ENCODE results near the gene SCN5A.

DNA sequence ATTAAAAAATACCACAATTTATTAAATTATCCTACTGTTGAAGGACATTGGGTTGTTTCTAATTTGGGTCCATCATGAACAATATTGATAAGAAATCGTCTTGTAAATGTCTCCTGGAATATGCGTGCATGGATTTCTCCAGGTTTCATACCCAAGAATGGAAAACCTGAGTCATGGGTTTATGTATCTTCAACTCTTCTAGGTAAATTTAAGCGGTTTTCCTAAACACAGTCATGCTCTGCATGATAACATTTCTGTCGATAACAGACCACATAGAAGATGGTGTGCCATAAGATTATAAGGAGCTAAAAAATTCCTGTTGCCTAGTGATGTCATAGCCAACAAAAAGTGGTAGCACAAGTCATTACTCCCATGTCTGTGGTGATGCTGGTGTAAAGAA, 39.9 kb upstream of the SCN5A start:
- TF ChIP-seq CTCF (CRISPR knock-in tag; IDR thresholded peaks at IDR 0.05) (no peak), HCFC1 (IDR thresholded peaks at IDR 0.05; ENCODE audit: low read depth, low read length) (no peak), MYPOP (CRISPR knock-in tag; IDR thresholded peaks at IDR 0.05) (no peak), NCOA2 (CRISPR knock-in tag; IDR thresholded peaks at IDR 0.05) (no peak), ETV6 (CRISPR knock-in tag; conservative IDR thresholded peaks at IDR 0.05) (no peak), CBX1 (IDR thresholded peaks at IDR 0.05; ENCODE audit: low read depth) (no peak), ZNF335 (CRISPR knock-in tag; IDR thresholded peaks at IDR 0.05) (no peak), TBP (CRISPR knock-in tag; IDR thresholded peaks at IDR 0.05) (no peak), SRF (IDR thresholded peaks at IDR 0.05; ENCODE audit: low read depth, low read length) (no peak), ZSCAN20 (CRISPR knock-in tag; IDR thresholded peaks at IDR 0.05; ENCODE audit: borderline replicate concordance) (no peak), SP1 (IDR thresholded peaks at IDR 0.05) (no peak), SP1 (CRISPR knock-in tag; IDR thresholded peaks at IDR 0.05) (no peak), ZBTB1 (CRISPR knock-in tag; IDR thresholded peaks at IDR 0.05; ENCODE audit: borderline replicate concordance) (no peak)
- TF ChIP-seq, protein P1, sequence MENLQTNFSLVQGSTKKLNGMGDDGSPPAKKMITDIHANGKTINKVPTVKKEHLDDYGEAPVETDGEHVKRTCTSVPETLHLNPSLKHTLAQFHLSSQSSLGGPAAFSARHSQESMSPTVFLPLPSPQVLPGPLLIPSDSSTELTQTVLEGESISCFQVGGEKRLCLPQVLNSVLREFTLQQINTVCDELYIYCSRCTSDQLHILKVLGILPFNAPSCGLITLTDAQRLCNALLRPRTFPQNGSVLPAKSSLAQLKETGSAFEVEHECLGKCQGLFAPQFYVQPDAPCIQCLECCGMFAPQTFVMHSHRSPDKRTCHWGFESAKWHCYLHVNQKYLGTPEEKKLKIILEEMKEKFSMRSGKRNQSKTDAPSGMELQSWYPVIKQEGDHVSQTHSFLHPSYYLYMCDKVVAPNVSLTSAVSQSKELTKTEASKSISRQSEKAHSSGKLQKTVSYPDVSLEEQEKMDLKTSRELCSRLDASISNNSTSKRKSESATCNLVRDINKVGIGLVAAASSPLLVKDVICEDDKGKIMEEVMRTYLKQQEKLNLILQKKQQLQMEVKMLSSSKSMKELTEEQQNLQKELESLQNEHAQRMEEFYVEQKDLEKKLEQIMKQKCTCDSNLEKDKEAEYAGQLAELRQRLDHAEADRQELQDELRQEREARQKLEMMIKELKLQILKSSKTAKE (CRISPR knock-in tag; IDR thresholded peaks at IDR 0.05; ENCODE audit: borderline replicate concordance), result no peak
